HepG2 (cell line): ENCODE data around the gene CNNM2. TPM values are rescaled to one million over a fixed set of nuclear protein-coding genes. Genes with fewer than 3 reads are reported as not detected.

Source experiments
- ATAC-seq: fragments of 200-7000 bp; cut with Tn5 transposase; 3 replicates; pipeline ENCODE4 v1.9.1; 2020; ENCODE audit warnings: mild to moderate bottlenecking, moderate library complexity
- BruUV-seq: library from RNA; stranded (reverse); fragments of 400-500 nt; replicated peaks from 2 replicates; lab custom pipeline; 2021; lab: Mats Ljungman, UMichigan
- CTCF ChIA-PET: fragments of 300-600 bp; formaldehyde crosslinking; extraction: SDS; loops from one replicate; lab custom pipeline; 2021; ENCODE audit warnings: low total read pairs, inconsistent platforms, low intra/inter-chr PET ratio; lab: Yijun Ruan, JAX
- POLR2A ChIA-PET: fragments of 350-600 bp; sonication (Branson Sonifier 250); formaldehyde crosslinking; loops from one replicate; lab custom pipeline; 2020; ENCODE audit warnings: antibody characterized with exemption, inconsistent platforms; lab: Yijun Ruan, JAX
- DNase-seq: peaks from one replicate; pipeline ENCODE4 v3.0.0-alpha.2; 2015; ENCODE audit warnings: low spot score
- FAIRE-seq: peaks from 3 replicates; lab custom pipeline; 2011; peaks lifted over from hg19 to GRCh38; lab: Jason Lieb, UNC
- H2AFZ ChIP-seq: one replicate; pipeline ENCODE4 v1.6.1; 2011; ENCODE audit warnings: low read length, inconsistent platforms
- H3K27ac ChIP-seq: fragments of 300-600 bp; 3 replicates; pipeline ENCODE4 v1.8.0; 2011; ENCODE audit warnings: mixed run types, mild to moderate bottlenecking, mixed read lengths, low read length, inconsistent platforms; ENCODE audit not compliant: insufficient read depth; ENCODE audit errors: extremely low read length
- H3K27me3 ChIP-seq, 2 experiments: fragments of 200-600 bp in 1 of 2; 2 replicates in 1 of 2; 3 replicates in 1 of 2; pipeline versions ENCODE4 v1.6.0 to v1.8.0; 2011; ENCODE audit warnings: low read length in 2 of 2, mild to moderate bottlenecking in 2 of 2, moderate library complexity in 2 of 2, inconsistent platforms in 1 of 2; ENCODE audit not compliant: insufficient read depth in 2 of 2, control insufficient read depth in 1 of 2
- H3K36me3 ChIP-seq, 2 experiments: fragments of 200-600 bp in 1 of 2; replicated peaks in 1 of 2; 2 replicates in 1 of 2; 3 replicates in 1 of 2; pipeline versions ENCODE4 v1.5.1 to v1.8.0; 2011; ENCODE audit warnings: low read length in 2 of 2, inconsistent platforms in 1 of 2; ENCODE audit not compliant: insufficient read depth in 2 of 2, control insufficient read depth in 1 of 2
- H3K4me1 ChIP-seq: 2 replicates; pipeline ENCODE4 v1.5.1; 2012; ENCODE audit warnings: low read length, inconsistent platforms; ENCODE audit not compliant: insufficient read depth
- H3K4me2 ChIP-seq: 2 replicates; pipeline ENCODE4 v1.6.0; 2011; ENCODE audit warnings: low read depth, low read length, inconsistent platforms
- H3K4me3 ChIP-seq, 3 experiments: fragments of 200-600 bp in 1 of 3; sonication (generic), shearing (Covaris generic) in 1 of 3; replicated peaks in 1 of 3; 2 replicates each; pipeline ENCODE4 v1.5.1; 2011 to 2016; ENCODE audit warnings: low read length in 3 of 3, inconsistent platforms in 2 of 3, low read depth in 2 of 3, mild to moderate bottlenecking in 2 of 3, control low read depth in 1 of 3, mixed read lengths in 1 of 3; ENCODE audit not compliant: insufficient read depth in 1 of 3
- H3K79me2 ChIP-seq: one replicate; pipeline ENCODE4 v1.6.1; 2011; ENCODE audit warnings: low read length, inconsistent platforms; ENCODE audit not compliant: insufficient read depth
- H3K9ac ChIP-seq: 2 replicates; pipeline ENCODE4 v1.6.0; 2011; ENCODE audit warnings: mild to moderate bottlenecking, low read depth, low read length, inconsistent platforms; ENCODE audit not compliant: insufficient read depth
- H3K9me3 ChIP-seq: 2 replicates; pipeline ENCODE4 v1.5.1; 2012; ENCODE audit warnings: mild to moderate bottlenecking, low read length
- H4K20me1 ChIP-seq: 2 replicates; pipeline ENCODE4 v1.6.0; 2011; ENCODE audit warnings: inconsistent platforms, mild to moderate bottlenecking, low read length, moderate library complexity; ENCODE audit not compliant: insufficient read depth
- ARNT2 ChIP-seq: sonication (generic); formaldehyde crosslinking; IDR thresholded peaks from 2 replicates; pipeline ENCODE4 v1.8.0; 2022; ENCODE audit warnings: mild to moderate bottlenecking, low read depth, missing genetic modification reagents, moderate library complexity
- ATF7 ChIP-seq, 2 experiments: fragments of 450-650 bp in 1 of 2; sonication (generic) in 1 of 2; formaldehyde crosslinking in 1 of 2; IDR thresholded peaks; 2 replicates each; pipeline versions ENCODE4 v1.4.0 to v1.6.1; 2016 to 2020; ENCODE audit warnings: antibody characterized with exemption in 1 of 2, mild to moderate bottlenecking in 1 of 2, missing genetic modification reagents in 1 of 2
- FOXJ3 ChIP-seq: sonication (generic); formaldehyde crosslinking; IDR thresholded peaks from 2 replicates; pipeline ENCODE4 v1.4.0; 2020; ENCODE audit warnings: missing genetic modification reagents, mild to moderate bottlenecking, borderline replicate concordance
- KLF6 ChIP-seq: IDR thresholded peaks from 2 replicates; pipeline ENCODE4 v1.8.0; 2016; ENCODE audit warnings: missing biosample characterization, missing genetic modification reagents
- MYNN ChIP-seq: sonication (generic); formaldehyde crosslinking; IDR thresholded peaks from 2 replicates; pipeline ENCODE4 v1.4.0; 2020; ENCODE audit warnings: mild to moderate bottlenecking, low read depth, missing genetic modification reagents
- NFYB ChIP-seq: sonication (generic); formaldehyde crosslinking; IDR thresholded peaks from 2 replicates; pipeline ENCODE4 v1.4.0; 2020; ENCODE audit warnings: missing genetic modification reagents
- SOX13 ChIP-seq, 3 experiments: fragments of 450-650 bp in 1 of 3; sonication (generic) in 1 of 3; formaldehyde crosslinking in 1 of 3; IDR thresholded peaks in 2 of 3; conservative IDR thresholded peaks in 1 of 3; 2 replicates each; pipeline versions ENCODE4 v1.5.0 to v1.6.1; 2016 to 2020; ENCODE audit warnings: antibody characterized with exemption in 1 of 3, mild to moderate bottlenecking in 1 of 3, missing compliant biosample characterization in 1 of 3, missing genetic modification reagents in 1 of 3, moderate library complexity in 1 of 3
- THAP11 ChIP-seq: IDR thresholded peaks from 2 replicates; pipeline ENCODE4 v1.6.1; 2016; ENCODE audit warnings: missing biosample characterization, missing genetic modification reagents
- ZBTB42 ChIP-seq: sonication (generic); formaldehyde crosslinking; IDR thresholded peaks from 2 replicates; pipeline ENCODE4 v1.5.0; 2020; ENCODE audit warnings: mild to moderate bottlenecking, missing genetic modification reagents
- ZNF251 ChIP-seq: sonication (generic); formaldehyde crosslinking; IDR thresholded peaks from 2 replicates; pipeline ENCODE4 v1.9.0; 2021; ENCODE audit warnings: mild to moderate bottlenecking, missing genetic modification reagents
- ZNF354B ChIP-seq: sonication (generic); formaldehyde crosslinking; IDR thresholded peaks from 2 replicates; pipeline ENCODE4 v1.8.0; 2022; ENCODE audit warnings: mild to moderate bottlenecking, missing genetic modification reagents
- ZNF605 ChIP-seq: sonication (generic); formaldehyde crosslinking; IDR thresholded peaks from 2 replicates; pipeline ENCODE4 v1.8.0; 2022; ENCODE audit warnings: mild to moderate bottlenecking, missing genetic modification reagents
- WGBS: methylation state at CpG from one replicate; pipeline ENCODE4 v1.1.6; 2017; ENCODE audit warnings: low lambda C conversion rate; 5-methylcytosine and 5-hydroxymethylcytosine counted together
- in situ Hi-C: cut with HindIII; loops from 2 replicates; pipeline ENCODE4 v1.10.0; 2017; ENCODE audit warnings: low pct_unique_long_range_greater_than_20kb; ENCODE audit not compliant: extremely low pct_ligation_motif_present
- intact Hi-C: fragments of 100-400 bp; cut with micrococcal nuclease; formaldehyde crosslinking; loops from one replicate; pipeline ENCODE4 v1.10.0; 2022; ENCODE audit not compliant: unreplicated experiment
- polyA plus RNA-seq, 8 experiments: library from polyadenylated mRNA; depleted of rRNA in 3 of 8; stranded (reverse) in 7 of 8; unstranded in 1 of 8; fragments of >200 nt; fragmentation: Illumina TruSeq in 4 of 8; extraction: Trizol in 4 of 8; gene quantifications; 2 replicates each; pipeline versions ENCODE4 v1.2.1 to v1.2.3, GENCODE V29; 2011 to 2016; ENCODE audit warnings: low read depth in 4 of 8, missing spikeins in 1 of 8, mixed read lengths in 1 of 8; ENCODE audit not compliant: insufficient read depth in 1 of 8
- total RNA-seq, 5 experiments: library from RNA; depleted of rRNA; stranded (reverse); fragments of >200 nt; fragmentation: Illumina TruSeq; extraction: Trizol; gene quantifications; 2 replicates each; pipeline ENCODE4 v1.2.3, GENCODE V29; 2016; ENCODE audit warnings: low read depth in 1 of 5
- TF ChIP-seq, protein P1 (sequence below): sonication (generic); formaldehyde crosslinking; IDR thresholded peaks from 2 replicates; pipeline ENCODE4 v1.4.0; 2020; ENCODE audit warnings: missing genetic modification reagents

Gene CNNM2
- total and polyA plus RNA-seq, 2 of the 13 experiments (the other 11 are each of a cell fraction or from before 2014, with no cell fraction given): 7.1 to 9.0 TPM

DNA sequence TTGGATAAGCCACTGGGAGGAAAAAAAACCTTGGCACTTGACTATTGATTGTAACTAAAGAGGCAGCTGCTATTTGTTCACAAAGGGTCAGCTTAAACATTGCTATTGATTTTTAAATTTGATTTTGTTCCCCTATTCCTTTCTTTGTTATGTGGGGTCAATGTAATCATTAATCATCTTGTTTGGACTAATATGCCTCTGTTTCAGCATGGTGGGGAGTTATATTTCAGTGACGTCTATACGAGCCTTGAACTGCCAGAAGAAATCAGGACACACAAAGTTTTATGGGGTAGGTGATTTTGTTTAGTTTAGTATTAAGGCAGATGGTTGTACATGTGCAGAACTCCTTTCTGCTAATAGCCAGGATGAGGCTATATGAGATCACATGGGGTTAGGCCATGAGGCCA, 41.3 kb upstream of the CNNM2 start (continued):
- no peak for TF ChIP-seq ZBTB42 (CRISPR knock-in tag)
- TF ChIP-seq ZNF605 (CRISPR knock-in tag): no peak
- no peak for TF ChIP-seq SOX13 (IDR thresholded peaks at IDR 0.05)
- TF ChIP-seq SOX13 (CRISPR knock-in tag; conservative IDR thresholded peaks at IDR 0.05 in 1 of 2, IDR thresholded peaks at IDR 0.05 in 1 of 2): peak in 1 of 2 experiments; percentile 75; a peak in 2 of 4 replicates

- no peak overlapping the region for H3K27ac ChIP-seq
- H2AFZ ChIP-seq: no peak overlapping the region
- CTCF ChIA-PET: no interaction called here
- TF ChIP-seq KLF6 (CRISPR knock-in tag) (no peak), MYNN (CRISPR knock-in tag) (no peak)
- H3K4me3 ChIP-seq: no peak overlapping the region
- H3K4me2 ChIP-seq: no peak overlapping the region
- H3K79me2 ChIP-seq: no peaks in the 10 kb centered on the region
- POLR2A ChIA-PET: interaction anchor here (1.6 kb wide), 1 partner anchor 9 kb away, joined by 4 read pairs; the partner anchor contains the start of gene AS3MT
- DNase-seq: no peak
- peaks cover 12% of the 10 kb centered on the region for H3K4me1 ChIP-seq
- no peaks in the 10 kb centered on the region for H3K27me3 ChIP-seq
- ATAC-seq: no peak
- WGBS: 92% methylated on average over 4 of the region's 4 CpGs
- no peaks in the 10 kb centered on the region for H3K9me3 ChIP-seq
- no TSS peak for BruUV-seq
- in situ Hi-C loops (no loop called here), intact Hi-C loops (no loop called here)
- peaks cover 0 to 2% of the 10 kb centered on the region in 2 experiments; a peak in 2 of 5 replicates for H3K36me3 ChIP-seq
- no peak for FAIRE-seq
- H4K20me1 ChIP-seq: no peaks in the 10 kb centered on the region
- no peak overlapping the region for H3K9ac ChIP-seq
Measured at GRCh38 chr10:102878629-102879028, 39.5 kb upstream of the CNNM2 start.

GRCh38 chr10:102880256-102880655, 37.8 kb upstream of the CNNM2 start:
- H3K4me2 ChIP-seq: no peak overlapping the region
- CTCF ChIA-PET: no interaction called here
- no peak overlapping the region for H3K4me3 ChIP-seq
- no peak for FAIRE-seq
- in situ Hi-C loops: no loop called here
- no TSS peak for BruUV-seq
- no peaks in the 10 kb centered on the region for H3K79me2 ChIP-seq
- DNase-seq: no peak
- intact Hi-C loops: no loop called here
- POLR2A ChIA-PET: no interaction called here
- H3K36me3 ChIP-seq: peaks cover 0 to 2% of the 10 kb centered on the region in 2 experiments; a peak in 2 of 5 replicates
- H3K4me1 ChIP-seq: peaks cover 18% of the 10 kb centered on the region
- WGBS: 95% methylated on average over 2 of the region's 2 CpGs
- ATAC-seq: no peak
- no peaks in the 10 kb centered on the region for H4K20me1 ChIP-seq
- H3K27ac ChIP-seq: no peak overlapping the region
- no peak overlapping the region for H2AFZ ChIP-seq
- no peak overlapping the region for H3K9ac ChIP-seq
- H3K9me3 ChIP-seq: no peaks in the 10 kb centered on the region
- no peaks in the 10 kb centered on the region for H3K27me3 ChIP-seq
- TF ChIP-seq NFYB (CRISPR knock-in tag) (no peak), ATF7 (IDR thresholded peaks at IDR 0.05) (peak; percentile 21; the same call in 1 of the 2 replicates), ATF7 (CRISPR knock-in tag; IDR thresholded peaks at IDR 0.05) (no peak), THAP11 (CRISPR knock-in tag) (no peak), ZNF251 (CRISPR knock-in tag) (no peak), FOXJ3 (CRISPR knock-in tag) (no peak), ARNT2 (CRISPR knock-in tag) (no peak), ZNF354B (CRISPR knock-in tag) (no peak)
- TF ChIP-seq, protein P1, sequence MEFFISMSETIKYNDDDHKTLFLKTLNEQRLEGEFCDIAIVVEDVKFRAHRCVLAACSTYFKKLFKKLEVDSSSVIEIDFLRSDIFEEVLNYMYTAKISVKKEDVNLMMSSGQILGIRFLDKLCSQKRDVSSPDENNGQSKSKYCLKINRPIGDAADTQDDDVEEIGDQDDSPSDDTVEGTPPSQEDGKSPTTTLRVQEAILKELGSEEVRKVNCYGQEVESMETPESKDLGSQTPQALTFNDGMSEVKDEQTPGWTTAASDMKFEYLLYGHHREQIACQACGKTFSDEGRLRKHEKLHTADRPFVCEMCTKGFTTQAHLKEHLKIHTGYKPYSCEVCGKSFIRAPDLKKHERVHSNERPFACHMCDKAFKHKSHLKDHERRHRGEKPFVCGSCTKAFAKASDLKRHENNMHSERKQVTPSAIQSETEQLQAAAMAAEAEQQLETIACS (CRISPR knock-in tag): no peak
